Neural cell (in vitro differentiated cells): ENCODE data around the gene IPO4. TPM values are rescaled to one million over a fixed set of nuclear protein-coding genes. Genes with fewer than 3 reads are reported as not detected.

Experiments used
- H2AFZ ChIP-seq: fragments of 200-600, 300-800 bp; sonication (generic), shearing (Covaris generic); 2 replicates; pipeline ENCODE4 v1.6.0; 2014; ENCODE audit warnings: low read depth, mild to moderate bottlenecking, antibody characterized with exemption, low read length, moderate library complexity
- H3F3A ChIP-seq: fragments of 200-600 bp; shearing (Covaris generic); 2 replicates; pipeline ENCODE4 v1.6.1; 2016; ENCODE audit warnings: mild to moderate bottlenecking, moderate library complexity, mixed read lengths, antibody characterized with exemption, low read length; ENCODE audit not compliant: insufficient read depth, poor library complexity, severe bottlenecking
- H3K27ac ChIP-seq: fragments of 200-600, 300-800 bp; sonication (generic), shearing (Covaris generic); 2 replicates; pipeline ENCODE4 v1.5.1; 2014; ENCODE audit warnings: mild to moderate bottlenecking, low read length, moderate library complexity
- H3K27me3 ChIP-seq: fragments of 300-800, 200-600 bp; sonication (generic), shearing (Covaris generic); 2 replicates; pipeline ENCODE4 v1.6.0; 2014; ENCODE audit warnings: mild to moderate bottlenecking, low read depth, low read length, moderate library complexity; ENCODE audit not compliant: insufficient read depth
- H3K36me3 ChIP-seq: fragments of 300-800, 200-600 bp; sonication (generic), shearing (Covaris generic); 2 replicates; pipeline ENCODE4 v1.5.1; 2014; ENCODE audit warnings: mild to moderate bottlenecking, antibody characterized with exemption, low read length, moderate library complexity; ENCODE audit not compliant: insufficient read depth
- H3K4me2 ChIP-seq: fragments of 300-800, 200-600 bp; sonication (generic), shearing (Covaris generic); 2 replicates; pipeline ENCODE4 v1.6.0; 2014; ENCODE audit warnings: mild to moderate bottlenecking, low read length
- H3K4me3 ChIP-seq: fragments of 300-800, 200-600 bp; sonication (generic), shearing (Covaris generic); 2 replicates; pipeline ENCODE4 v1.5.1; 2014; ENCODE audit warnings: mild to moderate bottlenecking, low read length, moderate library complexity
- H3K79me2 ChIP-seq: fragments of 200-600 bp; shearing (Covaris generic); replicated peaks from 2 replicates; pipeline ENCODE4 v1.6.0; 2014; ENCODE audit warnings: mild to moderate bottlenecking, low read length, moderate library complexity; ENCODE audit not compliant: insufficient read depth
- H3K9ac ChIP-seq: fragments of 300-800, 200-600 bp; sonication (generic), shearing (Covaris generic); 2 replicates; pipeline ENCODE4 v1.6.1; 2016; ENCODE audit warnings: mild to moderate bottlenecking, low read length, mixed read lengths
- H3K9me2 ChIP-seq: fragments of 200-600 bp; shearing (Covaris generic); 2 replicates; pipeline ENCODE4 v1.6.1; 2016; ENCODE audit warnings: mild to moderate bottlenecking, low read length, mixed read lengths; ENCODE audit not compliant: insufficient read depth
- H3K9me3 ChIP-seq: fragments of 200-600, 300-800 bp; sonication (generic), shearing (Covaris generic); 2 replicates; pipeline ENCODE4 v1.6.1; 2016; ENCODE audit warnings: mild to moderate bottlenecking, mixed run types, low read length, moderate library complexity, mixed read lengths
- H4K20me1 ChIP-seq: fragments of 200-600 bp; shearing (Covaris generic); 2 replicates; pipeline ENCODE4 v1.6.1; 2016; ENCODE audit warnings: mild to moderate bottlenecking, mixed run types; ENCODE audit not compliant: insufficient read depth
- EP300 ChIP-seq: fragments of 450-650 bp; conservative IDR thresholded peaks from 2 replicates; pipeline ENCODE4 v1.6.1; 2014; ENCODE audit warnings: antibody characterized with exemption, mild to moderate bottlenecking, moderate library complexity; ENCODE audit not compliant: poor library complexity, severe bottlenecking
- EZH2 ChIP-seq: fragments of 200-600, 300-800 bp; shearing (Covaris generic), sonication (generic); IDR thresholded peaks from 2 replicates; pipeline ENCODE4 v1.6.1; 2014; ENCODE audit warnings: antibody characterized with exemption, low read length, borderline replicate concordance, mild to moderate bottlenecking; ENCODE audit not compliant: insufficient read depth, poor library complexity, severe bottlenecking
- MXI1 ChIP-seq: fragments of 450-650 bp; conservative IDR thresholded peaks from 2 replicates; pipeline ENCODE4 v1.6.1; 2014; ENCODE audit warnings: antibody characterized with exemption, mild to moderate bottlenecking; ENCODE audit not compliant: poor library complexity, severe bottlenecking
- POLR2AphosphoS5 ChIP-seq: IDR thresholded peaks from 2 replicates; pipeline ENCODE4 v1.6.1; 2012
- RAD21 ChIP-seq: fragments of 450-650 bp; conservative IDR thresholded peaks from 2 replicates; pipeline ENCODE4 v1.6.1; 2014; ENCODE audit warnings: antibody characterized with exemption, mild to moderate bottlenecking, moderate library complexity
- SMC3 ChIP-seq: fragments of 450-650 bp; conservative IDR thresholded peaks from 2 replicates; pipeline ENCODE4 v1.6.1; 2014; ENCODE audit warnings: antibody characterized with exemption, mild to moderate bottlenecking, moderate library complexity; ENCODE audit not compliant: poor library complexity
- TAF1 ChIP-seq: IDR thresholded peaks from 2 replicates; pipeline ENCODE4 v1.6.1; 2012; ENCODE audit warnings: low read depth
- polyA plus RNA-seq: library from polyadenylated mRNA; depleted of rRNA; stranded (reverse); fragments of >200 nt; gene quantifications from 2 replicates; pipeline ENCODE4 v1.2.3, GENCODE V29; 2014
- TF ChIP-seq, protein P1 (sequence below): fragments of 450-650 bp; IDR thresholded peaks from 2 replicates; pipeline ENCODE4 v1.5.1; 2014; ENCODE audit warnings: antibody characterized with exemption, mild to moderate bottlenecking, moderate library complexity; ENCODE audit not compliant: poor library complexity, severe bottlenecking
- TF ChIP-seq, protein P2 (sequence below): IDR thresholded peaks from 2 replicates; pipeline ENCODE4 v1.6.1; 2012; ENCODE audit warnings: borderline replicate concordance

Gene IPO4
- polyA plus RNA-seq, 1 donor from 2014 or later = 9.2 TPM

DNA sequence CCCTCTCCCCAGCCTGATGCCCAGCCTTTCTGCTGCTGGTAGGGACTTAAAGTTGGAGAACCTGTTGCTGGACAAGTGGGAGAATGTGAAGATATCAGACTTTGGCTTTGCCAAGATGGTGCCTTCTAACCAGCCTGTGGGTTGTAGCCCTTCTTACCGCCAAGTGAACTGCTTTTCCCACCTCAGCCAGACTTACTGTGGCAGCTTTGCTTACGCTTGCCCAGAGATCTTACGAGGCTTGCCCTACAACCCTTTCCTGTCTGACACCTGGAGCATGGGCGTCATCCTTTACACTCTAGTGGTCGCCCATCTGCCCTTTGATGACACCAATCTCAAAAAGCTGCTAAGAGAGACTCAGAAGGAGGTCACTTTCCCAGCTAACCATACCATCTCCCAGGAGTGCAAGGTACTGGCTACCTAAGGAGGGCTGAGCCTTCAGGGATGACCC is 18.5 kb upstream of the IPO4 start:
- Histone ChIP-seq H3K36me3 (no peaks in the 10 kb centered on the region), H3K9me3 (no peaks in the 10 kb centered on the region), H3K9me2 (no peaks in the 10 kb centered on the region), H3K9ac (no peak overlapping the region), H3K27me3 (no peaks in the 10 kb centered on the region), H3K4me3 (no peak overlapping the region), H3K27ac (no peak overlapping the region), H3K4me2 (no peak overlapping the region), H4K20me1 (no peaks in the 10 kb centered on the region), H3K79me2 (no peaks in the 10 kb centered on the region), H3F3A (no peaks in the 10 kb centered on the region), H2AFZ (no peak overlapping the region)
- TF ChIP-seq, protein P1, sequence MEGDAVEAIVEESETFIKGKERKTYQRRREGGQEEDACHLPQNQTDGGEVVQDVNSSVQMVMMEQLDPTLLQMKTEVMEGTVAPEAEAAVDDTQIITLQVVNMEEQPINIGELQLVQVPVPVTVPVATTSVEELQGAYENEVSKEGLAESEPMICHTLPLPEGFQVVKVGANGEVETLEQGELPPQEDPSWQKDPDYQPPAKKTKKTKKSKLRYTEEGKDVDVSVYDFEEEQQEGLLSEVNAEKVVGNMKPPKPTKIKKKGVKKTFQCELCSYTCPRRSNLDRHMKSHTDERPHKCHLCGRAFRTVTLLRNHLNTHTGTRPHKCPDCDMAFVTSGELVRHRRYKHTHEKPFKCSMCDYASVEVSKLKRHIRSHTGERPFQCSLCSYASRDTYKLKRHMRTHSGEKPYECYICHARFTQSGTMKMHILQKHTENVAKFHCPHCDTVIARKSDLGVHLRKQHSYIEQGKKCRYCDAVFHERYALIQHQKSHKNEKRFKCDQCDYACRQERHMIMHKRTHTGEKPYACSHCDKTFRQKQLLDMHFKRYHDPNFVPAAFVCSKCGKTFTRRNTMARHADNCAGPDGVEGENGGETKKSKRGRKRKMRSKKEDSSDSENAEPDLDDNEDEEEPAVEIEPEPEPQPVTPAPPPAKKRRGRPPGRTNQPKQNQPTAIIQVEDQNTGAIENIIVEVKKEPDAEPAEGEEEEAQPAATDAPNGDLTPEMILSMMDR = no peak
- no peak for TF ChIP-seq MXI1
- TF ChIP-seq RAD21 = no peak
- no peak for TF ChIP-seq EZH2
- no peak for TF ChIP-seq POLR2AphosphoS5
- TF ChIP-seq EP300 = no peak
- no peak for TF ChIP-seq TAF1
- TF ChIP-seq, protein P2, sequence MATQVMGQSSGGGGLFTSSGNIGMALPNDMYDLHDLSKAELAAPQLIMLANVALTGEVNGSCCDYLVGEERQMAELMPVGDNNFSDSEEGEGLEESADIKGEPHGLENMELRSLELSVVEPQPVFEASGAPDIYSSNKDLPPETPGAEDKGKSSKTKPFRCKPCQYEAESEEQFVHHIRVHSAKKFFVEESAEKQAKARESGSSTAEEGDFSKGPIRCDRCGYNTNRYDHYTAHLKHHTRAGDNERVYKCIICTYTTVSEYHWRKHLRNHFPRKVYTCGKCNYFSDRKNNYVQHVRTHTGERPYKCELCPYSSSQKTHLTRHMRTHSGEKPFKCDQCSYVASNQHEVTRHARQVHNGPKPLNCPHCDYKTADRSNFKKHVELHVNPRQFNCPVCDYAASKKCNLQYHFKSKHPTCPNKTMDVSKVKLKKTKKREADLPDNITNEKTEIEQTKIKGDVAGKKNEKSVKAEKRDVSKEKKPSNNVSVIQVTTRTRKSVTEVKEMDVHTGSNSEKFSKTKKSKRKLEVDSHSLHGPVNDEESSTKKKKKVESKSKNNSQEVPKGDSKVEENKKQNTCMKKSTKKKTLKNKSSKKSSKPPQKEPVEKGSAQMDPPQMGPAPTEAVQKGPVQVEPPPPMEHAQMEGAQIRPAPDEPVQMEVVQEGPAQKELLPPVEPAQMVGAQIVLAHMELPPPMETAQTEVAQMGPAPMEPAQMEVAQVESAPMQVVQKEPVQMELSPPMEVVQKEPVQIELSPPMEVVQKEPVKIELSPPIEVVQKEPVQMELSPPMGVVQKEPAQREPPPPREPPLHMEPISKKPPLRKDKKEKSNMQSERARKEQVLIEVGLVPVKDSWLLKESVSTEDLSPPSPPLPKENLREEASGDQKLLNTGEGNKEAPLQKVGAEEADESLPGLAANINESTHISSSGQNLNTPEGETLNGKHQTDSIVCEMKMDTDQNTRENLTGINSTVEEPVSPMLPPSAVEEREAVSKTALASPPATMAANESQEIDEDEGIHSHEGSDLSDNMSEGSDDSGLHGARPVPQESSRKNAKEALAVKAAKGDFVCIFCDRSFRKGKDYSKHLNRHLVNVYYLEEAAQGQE = no peak
- TF ChIP-seq SMC3 = no peak

DNA sequence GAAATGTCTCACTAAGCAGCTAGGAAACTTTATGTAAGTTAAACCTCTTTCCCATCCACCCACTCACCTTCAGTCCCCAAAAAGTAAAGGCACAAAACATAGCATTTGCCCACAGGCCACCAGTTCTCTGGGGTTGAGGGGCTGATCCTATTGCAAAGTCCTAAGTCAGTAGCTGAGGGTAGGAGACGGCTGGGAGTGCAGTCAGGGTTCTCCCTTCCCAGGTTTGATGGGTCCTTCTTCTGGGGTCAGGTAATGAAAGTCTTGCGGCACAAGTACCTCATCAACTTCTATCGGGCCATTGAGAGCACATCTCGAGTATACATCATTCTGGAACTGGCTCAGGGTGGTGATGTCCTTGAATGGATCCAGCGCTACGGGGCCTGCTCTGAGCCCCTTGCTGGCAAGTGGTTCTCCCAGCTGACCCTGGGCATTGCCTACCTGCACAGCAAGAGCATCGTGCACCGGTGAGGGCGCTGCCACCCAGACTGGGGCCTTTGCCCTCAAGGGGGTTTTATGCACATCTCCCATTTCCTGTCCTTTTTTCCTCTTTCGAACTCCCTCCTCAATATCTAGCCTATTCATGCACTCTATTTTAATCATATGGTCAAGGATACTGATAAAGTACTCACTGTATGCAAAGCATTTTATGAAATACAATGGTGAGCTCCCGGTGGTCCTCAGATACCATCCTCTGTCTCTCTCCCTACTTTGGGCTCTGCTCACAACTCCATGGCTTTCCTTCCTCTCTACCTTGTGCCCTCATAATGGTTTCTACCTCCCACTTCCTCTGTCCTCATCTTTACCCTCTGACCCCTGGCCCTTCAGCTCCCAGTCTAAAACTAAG is 17.9 kb upstream of the IPO4 start:
- Histone ChIP-seq H3K79me2 (no peaks in the 10 kb centered on the region), H3K27ac (no peak overlapping the region), H3F3A (no peaks in the 10 kb centered on the region), H3K27me3 (no peaks in the 10 kb centered on the region), H3K9me2 (no peaks in the 10 kb centered on the region), H4K20me1 (no peaks in the 10 kb centered on the region), H3K36me3 (no peaks in the 10 kb centered on the region), H2AFZ (no peak overlapping the region), H3K9ac (no peak overlapping the region), H3K4me3 (no peak overlapping the region), H3K9me3 (no peaks in the 10 kb centered on the region), H3K4me2 (no peak overlapping the region)
- TF ChIP-seq, protein P1 = no peak
- no peak for TF ChIP-seq POLR2AphosphoS5
- no peak for TF ChIP-seq MXI1
- no peak for TF ChIP-seq SMC3
- no peak for TF ChIP-seq EZH2
- TF ChIP-seq RAD21 = no peak
- TF ChIP-seq, protein P2 = no peak
- no peak for TF ChIP-seq EP300
- TF ChIP-seq TAF1 = no peak
